Measurements from ENCODE around the gene POMT2. TPM values are rescaled to one million over a fixed set of nuclear protein-coding genes. Genes with fewer than 3 reads are reported as not detected.
A peak's percentile ranks its signal among the peaks of the same experiment; 100 is the strongest.

Gene POMT2
- 37.4 TPM for polyA plus RNA-seq (2012; ENCODE audit: insufficient read length, low read depth)

GRCh38 chr14:77320238-77320935 lies at the start of gene POMT2:
Gene POMT2, minus strand, starts transcription at chr14:77320883. Its CDS starts 202 bp downstream, at chr14:77320681.
- TF ChIP-seq SIN3A (IDR thresholded peaks at IDR 0.05; ENCODE audit: borderline replicate concordance, insufficient read depth, low read length) (peak; percentile 18; the same call in 1 of the 2 replicates), TAF1 (IDR thresholded peaks at IDR 0.05; ENCODE audit: borderline replicate concordance, insufficient read depth, low read length) (no peak)

GRCh38 chr14:77369285-77369684 lies 48.6 kb upstream of the POMT2 start:
- TF ChIP-seq FOXP2 (optimal IDR thresholded peaks at IDR 0.05; ENCODE audit: borderline replicate concordance, extremely low read depth, extremely low read length, insufficient read depth) (no peak), TAF1 (IDR thresholded peaks at IDR 0.05; ENCODE audit: borderline replicate concordance, insufficient read depth, low read length) (no peak), POLR2AphosphoS5 (IDR thresholded peaks at IDR 0.05; ENCODE audit: low read depth, low read length) (no peak), SIN3A (IDR thresholded peaks at IDR 0.05; ENCODE audit: borderline replicate concordance, insufficient read depth, low read length) (no peak), REST (IDR thresholded peaks at IDR 0.05; ENCODE audit: insufficient read depth in 1 of 2, low read depth in 2 of 2, low read length in 2 of 2) (no peak)

- TF ChIP-seq POLR2AphosphoS5 (IDR thresholded peaks at IDR 0.05; ENCODE audit: low read depth, low read length) (no peak), TAF1 (IDR thresholded peaks at IDR 0.05; ENCODE audit: borderline replicate concordance, insufficient read depth, low read length) (no peak), SIN3A (IDR thresholded peaks at IDR 0.05; ENCODE audit: borderline replicate concordance, insufficient read depth, low read length) (no peak), REST (IDR thresholded peaks at IDR 0.05; ENCODE audit: insufficient read depth in 1 of 2, low read depth in 2 of 2, low read length in 2 of 2) (no peak), FOXP2 (optimal IDR thresholded peaks at IDR 0.05; ENCODE audit: borderline replicate concordance, extremely low read depth, extremely low read length, insufficient read depth) (no peak)
Measured at GRCh38 chr14:77364146-77364545, 43.5 kb upstream of the POMT2 start.

GRCh38 chr14:77359626-77360025 lies 38.9 kb upstream of the POMT2 start:
- no peak for TF ChIP-seq REST (IDR thresholded peaks at IDR 0.05; ENCODE audit: insufficient read depth in 1 of 2, low read depth in 2 of 2, low read length in 2 of 2)
- no peak for TF ChIP-seq FOXP2 (optimal IDR thresholded peaks at IDR 0.05; ENCODE audit: borderline replicate concordance, extremely low read depth, extremely low read length, insufficient read depth)
- no peak for TF ChIP-seq SIN3A (IDR thresholded peaks at IDR 0.05; ENCODE audit: borderline replicate concordance, insufficient read depth, low read length)
- no peak for TF ChIP-seq TAF1 (IDR thresholded peaks at IDR 0.05; ENCODE audit: borderline replicate concordance, insufficient read depth, low read length)
- TF ChIP-seq POLR2AphosphoS5 (IDR thresholded peaks at IDR 0.05; ENCODE audit: low read depth, low read length) = no peak

- TF ChIP-seq POLR2AphosphoS5 (IDR thresholded peaks at IDR 0.05; ENCODE audit: low read depth, low read length) = no peak
Measured at GRCh38 chr14:77356899-77357298, 36.2 kb upstream of the POMT2 start.

GRCh38 chr14:77355811-77356210 lies 35.1 kb upstream of the POMT2 start:
- TF ChIP-seq REST (IDR thresholded peaks at IDR 0.05; ENCODE audit: insufficient read depth in 1 of 2, low read depth in 2 of 2, low read length in 2 of 2) (no peak), FOXP2 (optimal IDR thresholded peaks at IDR 0.05; ENCODE audit: borderline replicate concordance, extremely low read depth, extremely low read length, insufficient read depth) (no peak), POLR2AphosphoS5 (IDR thresholded peaks at IDR 0.05; ENCODE audit: low read depth, low read length) (no peak), SIN3A (IDR thresholded peaks at IDR 0.05; ENCODE audit: borderline replicate concordance, insufficient read depth, low read length) (no peak), TAF1 (IDR thresholded peaks at IDR 0.05; ENCODE audit: borderline replicate concordance, insufficient read depth, low read length) (no peak)

Data from PFSK-1 (cell line).